Testis (tissue), 3 donors: ENCODE measurements around the gene VWA8. TPM values are rescaled to one million over a fixed set of nuclear protein-coding genes. Genes with fewer than 3 reads are reported as not detected.

Experiments
- DNase-seq: peaks from one replicate; pipeline ENCODE4 v3.0.0-alpha.2; 2019
- H3K27ac ChIP-seq, 2 donors: fragments of 200-600 bp; sonication (generic); one replicate each; pipeline ENCODE4 v1.5.1; 2019
- H3K27me3 ChIP-seq: fragments of 200-600 bp; sonication (generic); one replicate; pipeline ENCODE4 v1.5.1; 2019
- H3K36me3 ChIP-seq: fragments of 200-600 bp; sonication (generic); one replicate; pipeline ENCODE4 v1.5.1; 2017; ENCODE audit warnings: low read depth; ENCODE audit errors: missing control alignments
- H3K4me1 ChIP-seq: fragments of 200-600 bp; sonication (generic); one replicate; pipeline ENCODE4 v1.5.1; 2019
- H3K4me3 ChIP-seq, 2 donors: fragments of 200-600 bp; sonication (generic); one replicate each; pipeline ENCODE4 v1.5.1; 2017 to 2019
- H3K9me3 ChIP-seq: fragments of 200-600 bp; sonication (generic); one replicate; pipeline ENCODE4 v1.5.1; 2017
- CTCF ChIP-seq, 3 experiments: fragments of 450-650 bp in 2 of 3; fragments of 200-600 bp in 1 of 3; sonication (generic) in 1 of 3; IDR thresholded peaks; one replicate each; pipeline ENCODE4 v1.5.1; 2016 to 2019; ENCODE audit warnings: antibody characterized with exemption in 3 of 3, mild to moderate bottlenecking in 2 of 3, moderate library complexity in 1 of 3
- POLR2A ChIP-seq: fragments of 450-650 bp; IDR thresholded peaks from one replicate; pipeline ENCODE4 v1.6.1; 2017; ENCODE audit warnings: antibody characterized with exemption, mild to moderate bottlenecking, moderate library complexity
- WGBS, 2 donors: methylation state at CpG; one replicate each; pipeline ENCODE4 v1.1.5; 2018; 5-methylcytosine and 5-hydroxymethylcytosine counted together
- intact Hi-C: fragments of 100-400 bp; cut with DNase I; formaldehyde crosslinking; loops from one replicate; pipeline ENCODE4 v1.15.1; 2023; ENCODE audit warnings: low total_unique reads
- polyA plus RNA-seq: library from polyadenylated mRNA; stranded (reverse); fragments of 350-450 nt; fragmentation: Illumina TruSeq; extraction: RNeasy Lipid Tissue Mini Kit (QIAGEN cat#74804); gene quantifications from one replicate; pipeline ENCODE4 v1.2.3, GENCODE V29; 2014; ENCODE audit warnings: low read depth, low replicate concordance; ENCODE audit not compliant: insufficient read depth
- total RNA-seq, 2 donors: library from RNA; depleted of rRNA; stranded (reverse); fragments of >200 nt; gene quantifications; one replicate each; pipeline ENCODE4 v1.2.3, GENCODE V29; 2016

The VWA8 gene
- total and polyA plus RNA-seq, 3 donors from 2014 or later, result 6.9 to 27.1 (median 15.2) TPM

- Histone ChIP-seq H3K9me3 (no peaks in the 10 kb centered on the region), H3K27me3 (no peaks in the 10 kb centered on the region), H3K36me3 (no peaks in the 10 kb centered on the region), H3K4me3 (no peak overlapping the region), H3K27ac (no peak overlapping the region), H3K4me1 (no peaks in the 10 kb centered on the region)
- TF ChIP-seq CTCF (IDR thresholded peaks at IDR 0.05) (peak; percentile 70 to 82 (median 72)), POLR2A (no peak)
- DNase-seq, result peak; percentile 64
- intact Hi-C loops, result no loop called here
- WGBS, 2 donors, result 35 to 86% methylated on average over 1 of the region's 1 CpG
Observed at GRCh38 chr13:41668130-41668757, 292.7 kb downstream of the VWA8 start.

GRCh38 chr13:41666644-41667043 lies 294.3 kb downstream of the VWA8 start:
- Histone ChIP-seq H3K9me3 (no peaks in the 10 kb centered on the region), H3K4me1 (no peaks in the 10 kb centered on the region), H3K4me3 (no peak overlapping the region), H3K27ac (no peak overlapping the region), H3K36me3 (no peaks in the 10 kb centered on the region), H3K27me3 (no peaks in the 10 kb centered on the region)
- whole genome bisulfite sequencing, 2 donors, result 94 to 97% methylated on average over 4 of the region's 4 CpGs
- TF ChIP-seq POLR2A (no peak), CTCF (IDR thresholded peaks at IDR 0.05) (no peak)
- intact Hi-C loops, result no loop called here
- DNase-seq, result no peak

- no peaks in the 10 kb centered on the region for H3K36me3 ChIP-seq
- H3K9me3 ChIP-seq, result no peaks in the 10 kb centered on the region
- H3K4me1 ChIP-seq, result no peaks in the 10 kb centered on the region
- intact Hi-C loops, result no loop called here
- H3K27me3 ChIP-seq, result no peaks in the 10 kb centered on the region
- no peak overlapping the region for H3K4me3 ChIP-seq
- no peak for TF ChIP-seq CTCF (IDR thresholded peaks at IDR 0.05)
- no peak for TF ChIP-seq POLR2A
- WGBS, 2 donors, result 65 to 69% methylated on average over 2 of the region's 2 CpGs
- no peak overlapping the region for H3K27ac ChIP-seq
- DNase-seq, result no peak
Observed at GRCh38 chr13:41660411-41660810, 300.5 kb downstream of the VWA8 start.

GRCh38 chr13:41658057-41658661 lies 302.8 kb downstream of the VWA8 start:
- Histone ChIP-seq H3K4me3 (no peak overlapping the region), H3K4me1 (no peaks in the 10 kb centered on the region), H3K27me3 (no peaks in the 10 kb centered on the region), H3K9me3 (no peaks in the 10 kb centered on the region), H3K27ac (no peak overlapping the region), H3K36me3 (no peaks in the 10 kb centered on the region)
- no peak for DNase-seq
- intact Hi-C loops, result loop anchor here (10.0 kb wide), 1 partner anchor 243 kb away; no protein-coding TSS in a partner anchor
- TF ChIP-seq CTCF (IDR thresholded peaks at IDR 0.05), result no peak
- TF ChIP-seq POLR2A, result no peak
- 79 to 83% methylated on average over 7 of the region's 7 CpGs for WGBS, 2 donors

GRCh38 chr13:41655997-41656396 lies 304.9 kb downstream of the VWA8 start:
- H3K4me1 ChIP-seq, result no peaks in the 10 kb centered on the region
- H3K27me3 ChIP-seq, result no peaks in the 10 kb centered on the region
- no peak for TF ChIP-seq CTCF (IDR thresholded peaks at IDR 0.05)
- TF ChIP-seq POLR2A, result no peak
- DNase-seq, result no peak
- no peak overlapping the region for H3K4me3 ChIP-seq
- H3K36me3 ChIP-seq, result no peaks in the 10 kb centered on the region
- H3K9me3 ChIP-seq, result no peaks in the 10 kb centered on the region
- 81 to 82% methylated on average over 6 of the region's 6 CpGs for WGBS, 2 donors
- no peak overlapping the region for H3K27ac ChIP-seq
- intact Hi-C loops, result loop anchor here (10.0 kb wide), 1 partner anchor 241 kb away; no protein-coding TSS in a partner anchor
